Measurements from ENCODE around the gene PRSS8.

PRSS8 gene

GRCh38 chr16:31092330-31092729 lies 43.2 kb downstream of the PRSS8 start:
- Histone ChIP-seq H3K9ac (ENCODE audit: insufficient read length, low read depth) (no peak overlapping the region), H3K9me3 (ENCODE audit: insufficient read depth, low read length) (no peaks in the 10 kb centered on the region), H3K4me1 (ENCODE audit: insufficient read depth, insufficient read length) (peaks cover 7% of the 10 kb centered on the region), H3K36me3 (ENCODE audit: insufficient read depth, insufficient read length, low read length) (peaks cover 43% of the 10 kb centered on the region), H3K27me3 (ENCODE audit: insufficient read depth, insufficient read length) (no peaks in the 10 kb centered on the region), H3K4me3 (ENCODE audit: insufficient read length, low read depth) (no peak overlapping the region)
- no peak for TF ChIP-seq SUZ12 (IDR thresholded peaks at IDR 0.05; ENCODE audit: extremely low read depth, insufficient read depth, insufficient read length)
- TF ChIP-seq ZNF274 (IDR thresholded peaks at IDR 0.05; ENCODE audit: low read depth, low read length) = no peak
- no peak for TF ChIP-seq YY1 (IDR thresholded peaks at IDR 0.05; ENCODE audit: insufficient read depth, insufficient read length)
- DNase-seq (ENCODE audit: low read depth, low spot score) = no peak

GRCh38 chr16:31090540-31090939 lies 45.0 kb downstream of the PRSS8 start:
- H3K9ac ChIP-seq (ENCODE audit: insufficient read length, low read depth) = no peak overlapping the region

GRCh38 chr16:31089199-31089598 lies 46.3 kb downstream of the PRSS8 start:
- no peak overlapping the region for H3K4me3 ChIP-seq (ENCODE audit: insufficient read length, low read depth)
- TF ChIP-seq ZNF274 (IDR thresholded peaks at IDR 0.05; ENCODE audit: low read depth, low read length) (no peak), YY1 (IDR thresholded peaks at IDR 0.05; ENCODE audit: insufficient read depth, insufficient read length) (no peak), SUZ12 (IDR thresholded peaks at IDR 0.05; ENCODE audit: extremely low read depth, insufficient read depth, insufficient read length) (no peak)
- DNase-seq (ENCODE audit: low read depth, low spot score) = no peak
- H3K36me3 ChIP-seq (ENCODE audit: insufficient read depth, insufficient read length, low read length) = peaks cover 66% of the 10 kb centered on the region
- H3K9me3 ChIP-seq (ENCODE audit: insufficient read depth, low read length) = no peaks in the 10 kb centered on the region
- H3K27me3 ChIP-seq (ENCODE audit: insufficient read depth, insufficient read length) = no peaks in the 10 kb centered on the region
- H3K9ac ChIP-seq (ENCODE audit: insufficient read length, low read depth) = no peak overlapping the region
- peaks cover 7% of the 10 kb centered on the region for H3K4me1 ChIP-seq (ENCODE audit: insufficient read depth, insufficient read length)

More at GRCh38 chr16:31090540-31090939, 45.0 kb downstream of the PRSS8 start:
- H3K36me3 ChIP-seq (ENCODE audit: insufficient read depth, insufficient read length, low read length) = peaks cover 56% of the 10 kb centered on the region
- H3K9me3 ChIP-seq (ENCODE audit: insufficient read depth, low read length) = no peaks in the 10 kb centered on the region
- H3K4me1 ChIP-seq (ENCODE audit: insufficient read depth, insufficient read length) = peaks cover 11% of the 10 kb centered on the region
- H3K4me3 ChIP-seq (ENCODE audit: insufficient read length, low read depth) = no peak overlapping the region
- no peak for DNase-seq (ENCODE audit: low read depth, low spot score)
- H3K27me3 ChIP-seq (ENCODE audit: insufficient read depth, insufficient read length) = no peaks in the 10 kb centered on the region
- TF ChIP-seq YY1 (IDR thresholded peaks at IDR 0.05; ENCODE audit: insufficient read depth, insufficient read length) (no peak), SUZ12 (IDR thresholded peaks at IDR 0.05; ENCODE audit: extremely low read depth, insufficient read depth, insufficient read length) (no peak), ZNF274 (IDR thresholded peaks at IDR 0.05; ENCODE audit: low read depth, low read length) (no peak)

- DNase-seq (ENCODE audit: low read depth, low spot score) = no peak
- Histone ChIP-seq H3K9me3 (ENCODE audit: insufficient read depth, low read length) (no peaks in the 10 kb centered on the region), H3K9ac (ENCODE audit: insufficient read length, low read depth) (no peak within 1 kb of the TSS), H3K27me3 (ENCODE audit: insufficient read depth, insufficient read length) (no peaks in the 10 kb centered on the region), H3K36me3 (ENCODE audit: insufficient read depth, insufficient read length, low read length) (peaks cover 71% of the 10 kb centered on the region), H3K4me3 (ENCODE audit: insufficient read length, low read depth) (no peak within 1 kb of the TSS), H3K4me1 (ENCODE audit: insufficient read depth, insufficient read length) (peaks cover 7% of the 10 kb centered on the region)
- TF ChIP-seq YY1 (IDR thresholded peaks at IDR 0.05; ENCODE audit: insufficient read depth, insufficient read length) = no peak
- TF ChIP-seq SUZ12 (IDR thresholded peaks at IDR 0.05; ENCODE audit: extremely low read depth, insufficient read depth, insufficient read length) = no peak
- no peak for TF ChIP-seq ZNF274 (IDR thresholded peaks at IDR 0.05; ENCODE audit: low read depth, low read length)
Observed at GRCh38 chr16:31088459-31089183, 46.9 kb downstream of the PRSS8 start, which contains the start of gene PRSS53. Gene PRSS53, minus strand, starts transcription at chr16:31088943. Its CDS starts 134 bp downstream, at chr16:31088809.

- Histone ChIP-seq H3K4me1 (ENCODE audit: insufficient read depth, insufficient read length) (peaks cover 7% of the 10 kb centered on the region), H3K27me3 (ENCODE audit: insufficient read depth, insufficient read length) (no peaks in the 10 kb centered on the region), H3K9me3 (ENCODE audit: insufficient read depth, low read length) (no peaks in the 10 kb centered on the region), H3K9ac (ENCODE audit: insufficient read length, low read depth) (no peak overlapping the region), H3K4me3 (ENCODE audit: insufficient read length, low read depth) (no peak overlapping the region), H3K36me3 (ENCODE audit: insufficient read depth, insufficient read length, low read length) (peaks cover 78% of the 10 kb centered on the region)
- no peak for TF ChIP-seq SUZ12 (IDR thresholded peaks at IDR 0.05; ENCODE audit: extremely low read depth, insufficient read depth, insufficient read length)
- TF ChIP-seq ZNF274 (IDR thresholded peaks at IDR 0.05; ENCODE audit: low read depth, low read length) = no peak
- no peak for TF ChIP-seq YY1 (IDR thresholded peaks at IDR 0.05; ENCODE audit: insufficient read depth, insufficient read length)
- no peak for DNase-seq (ENCODE audit: low read depth, low spot score)
Observed at GRCh38 chr16:31087971-31088370, 47.6 kb downstream of the PRSS8 start.

GRCh38 chr16:31087481-31087880 lies 48.0 kb downstream of the PRSS8 start:
- no peak for TF ChIP-seq ZNF274 (IDR thresholded peaks at IDR 0.05; ENCODE audit: low read depth, low read length)
- no peak for TF ChIP-seq YY1 (IDR thresholded peaks at IDR 0.05; ENCODE audit: insufficient read depth, insufficient read length)
- TF ChIP-seq SUZ12 (IDR thresholded peaks at IDR 0.05; ENCODE audit: extremely low read depth, insufficient read depth, insufficient read length) = no peak

GRCh38 chr16:31086629-31086906 lies 49.0 kb downstream of the PRSS8 start:
- H3K4me1 ChIP-seq (ENCODE audit: insufficient read depth, insufficient read length) = peaks cover 4% of the 10 kb centered on the region
- DNase-seq (ENCODE audit: low read depth, low spot score) = no peak
- TF ChIP-seq YY1 (IDR thresholded peaks at IDR 0.05; ENCODE audit: insufficient read depth, insufficient read length) (no peak), ZNF274 (IDR thresholded peaks at IDR 0.05; ENCODE audit: low read depth, low read length) (no peak), SUZ12 (IDR thresholded peaks at IDR 0.05; ENCODE audit: extremely low read depth, insufficient read depth, insufficient read length) (no peak)
- peaks cover 84% of the 10 kb centered on the region for H3K36me3 ChIP-seq (ENCODE audit: insufficient read depth, insufficient read length, low read length)
- H3K9me3 ChIP-seq (ENCODE audit: insufficient read depth, low read length) = no peaks in the 10 kb centered on the region
- no peak overlapping the region for H3K4me3 ChIP-seq (ENCODE audit: insufficient read length, low read depth)
- no peak overlapping the region for H3K9ac ChIP-seq (ENCODE audit: insufficient read length, low read depth)
- H3K27me3 ChIP-seq (ENCODE audit: insufficient read depth, insufficient read length) = no peaks in the 10 kb centered on the region

More at GRCh38 chr16:31087481-31087880, 48.0 kb downstream of the PRSS8 start:
- Histone ChIP-seq H3K27me3 (ENCODE audit: insufficient read depth, insufficient read length) (no peaks in the 10 kb centered on the region), H3K4me1 (ENCODE audit: insufficient read depth, insufficient read length) (peaks cover 4% of the 10 kb centered on the region), H3K4me3 (ENCODE audit: insufficient read length, low read depth) (no peak overlapping the region), H3K36me3 (ENCODE audit: insufficient read depth, insufficient read length, low read length) (peaks cover 78% of the 10 kb centered on the region), H3K9me3 (ENCODE audit: insufficient read depth, low read length) (no peaks in the 10 kb centered on the region), H3K9ac (ENCODE audit: insufficient read length, low read depth) (no peak overlapping the region)
- DNase-seq (ENCODE audit: low read depth, low spot score) = no peak
